Endothelial cell of umbilical vein (primary cell): ENCODE data around the gene FBXL2. TPM values are rescaled to one million over a fixed set of nuclear protein-coding genes. Genes with fewer than 3 reads are reported as not detected.

Experiments
- BruUV-seq: library from RNA; stranded (reverse); fragments of 400-500 nt; replicated peaks from 2 replicates; lab custom pipeline; 2021; lab: Mats Ljungman, UMichigan
- CTCF ChIA-PET: fragments of 300-600, 350-600 bp; sonication (Branson Sonifier 250); formaldehyde crosslinking; loops from one replicate; lab custom pipeline; 2021; ENCODE audit warnings: antibody characterized with exemption, inconsistent platforms; lab: Charles Lee
- POLR2A ChIA-PET: fragments of 300-600, 350-600 bp; sonication (Branson Sonifier 250); formaldehyde crosslinking; loops from one replicate; lab custom pipeline; 2021; ENCODE audit warnings: antibody characterized with exemption, inconsistent platforms; lab: Charles Lee
- DNase-seq: peaks from one replicate; pipeline ENCODE4 v3.0.0-alpha.2; 2011; ENCODE audit warnings: low read depth, low spot score
- FAIRE-seq: peaks from 2 replicates; lab custom pipeline; 2011; peaks lifted over from hg19 to GRCh38; lab: Jason Lieb, UNC
- H2AFZ ChIP-seq: 2 replicates; pipeline ENCODE4 v1.6.0; 2012; ENCODE audit warnings: low read depth, low read length, control low read depth, inconsistent platforms
- H3K27ac ChIP-seq: 2 replicates; pipeline ENCODE4 v1.5.1; 2011; ENCODE audit warnings: low read depth, mild to moderate bottlenecking, control low read depth, low read length, moderate library complexity; ENCODE audit not compliant: insufficient read depth
- H3K27me3 ChIP-seq, 2 experiments: 2 replicates each; pipeline versions ENCODE4 v1.6.0 to v1.6.1; 2011; ENCODE audit warnings: low read length in 2 of 2, mixed read lengths in 1 of 2; ENCODE audit not compliant: control insufficient read depth in 2 of 2, insufficient read depth in 2 of 2
- H3K36me3 ChIP-seq, 2 experiments: 2 replicates in 1 of 2; 3 replicates in 1 of 2; pipeline ENCODE4 v1.5.1; 2011; ENCODE audit warnings: low read length in 2 of 2, mild to moderate bottlenecking in 1 of 2, moderate library complexity in 1 of 2; ENCODE audit not compliant: control insufficient read depth in 2 of 2, insufficient read depth in 2 of 2; ENCODE audit errors: extremely low read depth in 1 of 2
- H3K4me1 ChIP-seq: 3 replicates; pipeline ENCODE4 v1.5.1; 2011; ENCODE audit warnings: mild to moderate bottlenecking, low read length; ENCODE audit not compliant: control insufficient read depth, insufficient read depth; ENCODE audit errors: extremely low read depth
- H3K4me2 ChIP-seq: 2 replicates; pipeline ENCODE4 v1.6.1; 2011; ENCODE audit warnings: low read length, control low read depth, mixed read lengths; ENCODE audit not compliant: insufficient read depth
- H3K4me3 ChIP-seq, 3 experiments: fragments of 200-600 bp in 1 of 3; sonication (generic), shearing (Covaris generic) in 1 of 3; replicated peaks in 1 of 3; 2 replicates each; pipeline ENCODE4 v1.5.1; 2011 to 2016; ENCODE audit warnings: control low read depth in 3 of 3, low read length in 3 of 3, mild to moderate bottlenecking in 2 of 3, inconsistent platforms in 1 of 3, low read depth in 1 of 3, moderate library complexity in 1 of 3; ENCODE audit not compliant: insufficient read depth in 1 of 3
- H3K79me2 ChIP-seq: 2 replicates; pipeline ENCODE4 v1.6.0; 2012; ENCODE audit warnings: low read length, inconsistent platforms; ENCODE audit not compliant: control insufficient read depth, insufficient read depth
- H3K9ac ChIP-seq: replicated peaks from 2 replicates; pipeline ENCODE3; 2011; ENCODE audit warnings: low read length, control low read depth; ENCODE audit not compliant: insufficient read depth; ENCODE audit errors: extremely low read depth
- H3K9me1 ChIP-seq: replicated peaks from 3 replicates; pipeline ENCODE4 v1.6.0; 2011; ENCODE audit warnings: mild to moderate bottlenecking, low read length; ENCODE audit not compliant: control insufficient read depth, insufficient read depth; ENCODE audit errors: extremely low read depth
- H3K9me3 ChIP-seq: replicated peaks from 2 replicates; pipeline ENCODE4 v1.5.1; 2012; ENCODE audit warnings: low read length, inconsistent platforms; ENCODE audit not compliant: control insufficient read depth, insufficient read depth
- H4K20me1 ChIP-seq: replicated peaks from 2 replicates; pipeline ENCODE3; 2011; ENCODE audit warnings: mild to moderate bottlenecking, low read length; ENCODE audit not compliant: control insufficient read depth, insufficient read depth; ENCODE audit errors: extremely low read depth
- FOS ChIP-seq: IDR thresholded peaks from 2 replicates; pipeline ENCODE4 v1.6.1; 2011; ENCODE audit warnings: mild to moderate bottlenecking, low read length, moderate library complexity, borderline replicate concordance; ENCODE audit not compliant: insufficient read depth
- GATA2 ChIP-seq: IDR thresholded peaks from 2 replicates; pipeline ENCODE4 v1.7.0; 2011; ENCODE audit warnings: low read depth, mild to moderate bottlenecking, moderate library complexity, mixed read lengths, low read length; ENCODE audit not compliant: insufficient read length, insufficient read depth
- JUN ChIP-seq: IDR thresholded peaks from 2 replicates; pipeline ENCODE4 v1.6.1; 2011; ENCODE audit warnings: borderline replicate concordance, low read depth; ENCODE audit not compliant: insufficient read length, insufficient read depth
- POLR2A ChIP-seq: IDR thresholded peaks from 2 replicates; pipeline ENCODE4 v1.6.1; 2012; ENCODE audit warnings: low read depth, mild to moderate bottlenecking, control low read depth, low read length
- dilution Hi-C: fragments of 300-500 bp; cut with MboI; formaldehyde crosslinking; loops from one replicate; pipeline ENCODE4 v1.15.0; 2019; ENCODE audit warnings: low sequenced_read_pairs; ENCODE audit not compliant: extremely low pct_ligation_motif_present
- intact Hi-C: fragments of 100-400 bp; cut with micrococcal nuclease; formaldehyde crosslinking; loops from one replicate; pipeline ENCODE4 v1.10.0; 2022
- polyA plus RNA-seq, 4 experiments: library from polyadenylated mRNA; depleted of rRNA in 3 of 4; stranded (reverse) in 3 of 4; unstranded in 1 of 4; fragments of >200 nt; gene quantifications; 2 replicates each; pipeline versions ENCODE4 v1.2.1 to v1.2.3, GENCODE V29; 2011 to 2012; ENCODE audit warnings: missing spikeins in 1 of 4
- total RNA-seq: library from RNA; stranded (reverse); gene quantifications from 2 replicates; pipeline ENCODE4 v1.2.3, GENCODE V29; 2021
- TF ChIP-seq, protein P1 (sequence below), 2 donors: IDR thresholded peaks; 1 replicate in 1 of 2; 2 replicates in 1 of 2; pipeline ENCODE4 v1.5.1; 2011; ENCODE audit warnings: low read length in 2 of 2, mild to moderate bottlenecking in 2 of 2, moderate library complexity in 2 of 2, control low read depth in 1 of 2, inconsistent platforms in 1 of 2, low read depth in 1 of 2; ENCODE audit not compliant: insufficient read depth in 1 of 2; ENCODE audit errors: extremely low read depth in 1 of 2
- TF ChIP-seq, protein P2 (sequence below): IDR thresholded peaks from 2 replicates; pipeline ENCODE4 v1.6.1; 2011; ENCODE audit not compliant: insufficient read depth, insufficient read length

FBXL2 gene
- total and polyA plus RNA-seq, 2 donors (not counting 3 experiments of a cell fraction or from before 2014, with no cell fraction given): 21.7 to 44.7 TPM

- no peak for TF ChIP-seq FOS
- TF ChIP-seq, protein P1, sequence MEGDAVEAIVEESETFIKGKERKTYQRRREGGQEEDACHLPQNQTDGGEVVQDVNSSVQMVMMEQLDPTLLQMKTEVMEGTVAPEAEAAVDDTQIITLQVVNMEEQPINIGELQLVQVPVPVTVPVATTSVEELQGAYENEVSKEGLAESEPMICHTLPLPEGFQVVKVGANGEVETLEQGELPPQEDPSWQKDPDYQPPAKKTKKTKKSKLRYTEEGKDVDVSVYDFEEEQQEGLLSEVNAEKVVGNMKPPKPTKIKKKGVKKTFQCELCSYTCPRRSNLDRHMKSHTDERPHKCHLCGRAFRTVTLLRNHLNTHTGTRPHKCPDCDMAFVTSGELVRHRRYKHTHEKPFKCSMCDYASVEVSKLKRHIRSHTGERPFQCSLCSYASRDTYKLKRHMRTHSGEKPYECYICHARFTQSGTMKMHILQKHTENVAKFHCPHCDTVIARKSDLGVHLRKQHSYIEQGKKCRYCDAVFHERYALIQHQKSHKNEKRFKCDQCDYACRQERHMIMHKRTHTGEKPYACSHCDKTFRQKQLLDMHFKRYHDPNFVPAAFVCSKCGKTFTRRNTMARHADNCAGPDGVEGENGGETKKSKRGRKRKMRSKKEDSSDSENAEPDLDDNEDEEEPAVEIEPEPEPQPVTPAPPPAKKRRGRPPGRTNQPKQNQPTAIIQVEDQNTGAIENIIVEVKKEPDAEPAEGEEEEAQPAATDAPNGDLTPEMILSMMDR (IDR thresholded peaks at IDR 0.05; ENCODE audit: extremely low read depth in 1 of 2, insufficient read depth in 1 of 2, low read depth in 1 of 2, low read length in 2 of 2): no peak
- TF ChIP-seq POLR2A: no peak
- no peak for TF ChIP-seq GATA2
- TF ChIP-seq, protein P2, sequence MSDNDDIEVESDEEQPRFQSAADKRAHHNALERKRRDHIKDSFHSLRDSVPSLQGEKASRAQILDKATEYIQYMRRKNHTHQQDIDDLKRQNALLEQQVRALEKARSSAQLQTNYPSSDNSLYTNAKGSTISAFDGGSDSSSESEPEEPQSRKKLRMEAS: no peak
- TF ChIP-seq JUN: no peak
- ChIA-PET POLR2A (no interaction called here), CTCF (interaction anchor here (1.4 to 3.1 kb wide), 2 partner anchors 8 to 233 kb away, joined by 6 to 30 read pairs; no protein-coding TSS in a partner anchor)
Observed at GRCh38 chr3:33364531-33365128, 87.4 kb downstream of the FBXL2 start.

More at GRCh38 chr3:33364531-33365128, 87.4 kb downstream of the FBXL2 start:
- FAIRE-seq (no peak), DNase-seq (no peak)
- Histone ChIP-seq H3K4me1 (peaks cover 12% of the 10 kb centered on the region), H3K9ac (no peak overlapping the region), H3K4me3 (no peak overlapping the region), H3K9me1 (no peaks in the 10 kb centered on the region), H3K4me2 (no peak overlapping the region), H3K79me2 (no peaks in the 10 kb centered on the region), H4K20me1 (no peaks in the 10 kb centered on the region), H3K27me3 (no peaks in the 10 kb centered on the region), H3K27ac (no peak overlapping the region), H3K9me3 (no peaks in the 10 kb centered on the region), H2AFZ (no peak overlapping the region), H3K36me3 (no peaks in the 10 kb centered on the region)
- BruUV-seq: no TSS peak
- dilution Hi-C loops (no loop called here), intact Hi-C loops (no loop called here)
